Testis (tissue), 5 donors: ENCODE measurements around the gene IGFALS. TPM values are rescaled to one million over a fixed set of nuclear protein-coding genes. Genes with fewer than 3 reads are reported as not detected.

Source experiments
- DNase-seq: peaks from one replicate; pipeline ENCODE4 v3.0.0-alpha.2; 2019
- H3K27ac ChIP-seq, 2 donors: fragments of 200-600 bp; sonication (generic); one replicate each; pipeline ENCODE4 v1.5.1; 2019
- H3K27me3 ChIP-seq: fragments of 200-600 bp; sonication (generic); one replicate; pipeline ENCODE4 v1.5.1; 2019
- H3K36me3 ChIP-seq: fragments of 200-600 bp; sonication (generic); one replicate; pipeline ENCODE4 v1.5.1; 2017; ENCODE audit warnings: low read depth; ENCODE audit errors: missing control alignments
- H3K4me1 ChIP-seq: fragments of 200-600 bp; sonication (generic); one replicate; pipeline ENCODE4 v1.5.1; 2019
- H3K4me3 ChIP-seq, 2 donors: fragments of 200-600 bp; sonication (generic); one replicate each; pipeline ENCODE4 v1.5.1; 2017 to 2019
- H3K9me3 ChIP-seq: fragments of 200-600 bp; sonication (generic); one replicate; pipeline ENCODE4 v1.5.1; 2017
- POLR2A ChIP-seq: fragments of 450-650 bp; IDR thresholded peaks from one replicate; pipeline ENCODE4 v1.6.1; 2017; ENCODE audit warnings: antibody characterized with exemption, mild to moderate bottlenecking, moderate library complexity
- whole genome bisulfite sequencing, 2 donors: methylation state at CpG; one replicate each; pipeline ENCODE4 v1.1.5; 2018; 5-methylcytosine and 5-hydroxymethylcytosine counted together
- intact Hi-C: fragments of 100-400 bp; cut with DNase I; formaldehyde crosslinking; loops from one replicate; pipeline ENCODE4 v1.15.1; 2023; ENCODE audit warnings: low total_unique reads
- long read RNA-seq, 2 donors: transcript quantifications; one replicate each; lab custom pipeline, GENCODE V29; 2026
- polyA plus RNA-seq: library from polyadenylated mRNA; stranded (reverse); fragments of 350-450 nt; fragmentation: Illumina TruSeq; extraction: RNeasy Lipid Tissue Mini Kit (QIAGEN cat#74804); gene quantifications from one replicate; pipeline ENCODE4 v1.2.3, GENCODE V29; 2014; ENCODE audit warnings: low read depth, low replicate concordance; ENCODE audit not compliant: insufficient read depth
- total RNA-seq, 2 donors: library from RNA; depleted of rRNA; stranded (reverse); fragments of >200 nt; gene quantifications; one replicate each; pipeline ENCODE4 v1.2.3, GENCODE V29; 2016
- TF ChIP-seq, protein P1 (sequence below), 3 experiments: fragments of 450-650 bp in 2 of 3; fragments of 200-600 bp in 1 of 3; sonication (generic) in 1 of 3; IDR thresholded peaks; one replicate each; pipeline ENCODE4 v1.5.1; 2016 to 2019; ENCODE audit warnings: antibody characterized with exemption in 3 of 3, mild to moderate bottlenecking in 2 of 3, moderate library complexity in 1 of 3

Gene IGFALS
- total RNA-seq (1 to 10 TPM; 3.2 to 6.7 TPM), polyA plus RNA-seq (0.38 TPM)
- long read RNA-seq, donor 1: 0 reads
- long read RNA-seq, donor 2: 0 reads

DNA sequence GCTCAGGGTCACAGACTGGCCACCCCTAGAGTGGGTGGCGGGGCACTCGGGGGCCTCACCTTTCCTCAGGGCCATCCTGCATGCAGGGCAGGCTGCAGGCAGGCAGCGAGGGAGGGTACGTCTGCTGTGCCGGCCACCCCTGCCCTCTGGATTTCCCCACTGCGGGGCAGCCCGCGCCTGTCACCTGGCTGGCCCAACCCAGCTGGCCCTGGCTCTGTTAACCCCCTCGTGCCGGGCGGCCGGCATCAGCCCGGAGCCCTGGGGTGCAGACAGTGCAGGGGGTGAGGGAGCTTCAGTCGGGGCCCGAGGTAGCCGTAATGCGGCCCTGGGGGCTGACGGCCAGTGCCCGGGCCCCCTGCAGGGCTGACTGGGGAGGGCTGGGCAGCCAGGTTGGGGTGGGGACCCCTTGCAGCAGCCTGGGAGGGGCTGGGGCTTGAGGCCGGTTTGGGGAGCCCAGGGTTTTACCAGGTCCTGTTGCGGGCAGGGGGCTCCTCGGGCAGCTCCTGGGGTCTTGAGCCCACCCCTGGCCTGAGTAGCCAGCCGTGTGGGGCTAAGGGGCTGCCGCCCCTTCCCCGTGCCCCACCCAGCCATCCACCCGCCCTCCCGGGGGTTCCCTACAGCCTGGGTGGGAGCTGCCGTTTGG is at the start of gene IGFALS:
TSS of gene IGFALS (minus strand) at position 128 of the 643 bp plus-strand sequence. CDS start at position 75, 53 bp downstream.
- DNase-seq: no peak
- WGBS, 2 donors: 57% methylated on average over 25 of the region's 28 CpGs; no CpG with 5 or more reads in 1 of the 2 donors
- H3K36me3 ChIP-seq: no peaks in the 10 kb centered on the region
- H3K27me3 ChIP-seq: no peaks in the 10 kb centered on the region
- no peak within 1 kb of the TSS for H3K4me3 ChIP-seq
- TF ChIP-seq, protein P1, sequence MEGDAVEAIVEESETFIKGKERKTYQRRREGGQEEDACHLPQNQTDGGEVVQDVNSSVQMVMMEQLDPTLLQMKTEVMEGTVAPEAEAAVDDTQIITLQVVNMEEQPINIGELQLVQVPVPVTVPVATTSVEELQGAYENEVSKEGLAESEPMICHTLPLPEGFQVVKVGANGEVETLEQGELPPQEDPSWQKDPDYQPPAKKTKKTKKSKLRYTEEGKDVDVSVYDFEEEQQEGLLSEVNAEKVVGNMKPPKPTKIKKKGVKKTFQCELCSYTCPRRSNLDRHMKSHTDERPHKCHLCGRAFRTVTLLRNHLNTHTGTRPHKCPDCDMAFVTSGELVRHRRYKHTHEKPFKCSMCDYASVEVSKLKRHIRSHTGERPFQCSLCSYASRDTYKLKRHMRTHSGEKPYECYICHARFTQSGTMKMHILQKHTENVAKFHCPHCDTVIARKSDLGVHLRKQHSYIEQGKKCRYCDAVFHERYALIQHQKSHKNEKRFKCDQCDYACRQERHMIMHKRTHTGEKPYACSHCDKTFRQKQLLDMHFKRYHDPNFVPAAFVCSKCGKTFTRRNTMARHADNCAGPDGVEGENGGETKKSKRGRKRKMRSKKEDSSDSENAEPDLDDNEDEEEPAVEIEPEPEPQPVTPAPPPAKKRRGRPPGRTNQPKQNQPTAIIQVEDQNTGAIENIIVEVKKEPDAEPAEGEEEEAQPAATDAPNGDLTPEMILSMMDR (IDR thresholded peaks at IDR 0.05): no peak
- no peak for TF ChIP-seq POLR2A
- H3K27ac ChIP-seq: no peak within 1 kb of the TSS
- H3K4me1 ChIP-seq: no peaks in the 10 kb centered on the region
- intact Hi-C loops: no loop called here
- no peaks in the 10 kb centered on the region for H3K9me3 ChIP-seq

DNA sequence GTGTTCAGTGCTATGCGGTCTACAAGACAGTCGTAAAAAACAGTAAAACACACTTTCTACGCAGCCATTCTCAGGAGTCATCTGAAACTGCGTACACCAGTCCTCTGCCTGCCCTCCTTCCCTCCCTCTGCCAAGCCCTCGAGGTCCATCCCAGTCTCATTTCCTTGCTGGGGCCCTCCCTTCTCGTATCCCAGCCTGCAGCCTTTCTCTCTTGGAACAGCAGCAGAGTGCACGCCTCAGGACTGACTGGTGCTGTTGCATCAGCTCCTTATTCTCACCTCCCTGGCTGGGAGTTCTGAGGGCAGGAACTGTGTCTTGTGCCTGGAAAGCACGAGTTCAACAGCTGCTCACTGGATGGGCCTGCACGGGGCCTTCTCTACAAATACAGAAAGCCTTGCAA is 46.0 kb upstream of the IGFALS start:
- Histone ChIP-seq H3K9me3 (no peaks in the 10 kb centered on the region), H3K4me3 (no peak overlapping the region), H3K36me3 (no peaks in the 10 kb centered on the region), H3K4me1 (no peaks in the 10 kb centered on the region), H3K27ac (no peak overlapping the region), H3K27me3 (no peaks in the 10 kb centered on the region)
- no peak for TF ChIP-seq POLR2A
- TF ChIP-seq, protein P1 (IDR thresholded peaks at IDR 0.05): no peak
- intact Hi-C loops: no loop called here
- no peak for DNase-seq
- WGBS, 2 donors: 60 to 72% methylated on average over 9 of the region's 9 CpGs

DNA sequence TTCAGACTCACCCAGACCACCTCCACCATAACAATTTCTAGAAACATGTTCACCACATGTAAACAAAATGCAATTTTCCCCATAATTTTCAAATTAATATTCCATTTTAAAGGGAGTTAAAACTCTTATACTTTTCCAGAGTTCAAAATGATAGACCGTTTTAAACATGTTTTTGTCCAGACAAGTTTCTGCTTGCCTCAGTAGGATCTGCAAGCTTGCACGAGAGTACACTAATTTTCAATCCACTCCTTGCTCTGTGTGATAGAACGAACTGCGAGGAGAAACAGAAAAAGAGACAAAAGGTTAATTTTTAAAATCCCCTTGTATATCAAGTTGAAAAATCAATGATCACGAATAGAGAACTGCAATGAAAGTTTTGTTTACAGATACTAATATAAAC is 40.6 kb upstream of the IGFALS start:
- 88 to 89% methylated on average over 5 of the region's 5 CpGs for WGBS, 2 donors

DNA sequence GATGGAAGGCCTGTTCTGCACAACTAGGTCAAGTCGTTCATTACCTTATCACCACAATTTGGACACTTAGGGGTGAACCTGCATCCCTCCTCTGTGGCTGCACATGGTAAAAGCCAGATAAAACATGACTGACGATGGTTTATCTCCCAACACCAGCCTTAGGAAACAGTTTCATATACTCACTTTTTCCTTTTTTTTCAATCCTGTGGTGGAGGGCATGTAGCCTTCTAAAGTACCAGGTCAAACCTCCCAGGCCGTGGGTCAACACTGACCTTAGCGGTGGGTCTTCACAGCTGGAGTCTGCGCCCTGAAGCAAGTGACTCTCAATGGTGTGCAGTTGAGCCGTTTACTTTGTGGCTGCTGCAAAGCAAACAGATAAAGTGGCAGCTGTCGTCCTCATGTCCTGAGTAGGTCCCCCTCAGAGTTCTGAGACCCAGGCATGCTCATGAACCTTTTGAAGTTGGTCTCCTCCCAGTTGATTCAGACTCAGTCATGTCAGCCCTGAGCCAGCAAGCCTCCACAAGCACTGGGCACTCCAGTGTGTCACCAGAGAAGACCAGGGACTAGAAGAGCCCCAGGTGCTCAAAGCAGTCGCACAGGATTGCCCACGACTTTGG is 39.4 kb upstream of the IGFALS start:
- TF ChIP-seq POLR2A: no peak
- TF ChIP-seq, protein P1 (IDR thresholded peaks at IDR 0.05): no peak
- H3K27me3 ChIP-seq: no peaks in the 10 kb centered on the region
- H3K4me1 ChIP-seq: peaks cover 11% of the 10 kb centered on the region
- H3K4me3 ChIP-seq: no peak overlapping the region
- no peaks in the 10 kb centered on the region for H3K36me3 ChIP-seq
- intact Hi-C loops: no loop called here
- no peak overlapping the region for H3K27ac ChIP-seq
- no peak for DNase-seq
- H3K9me3 ChIP-seq: no peaks in the 10 kb centered on the region
- WGBS, 2 donors: 75 to 84% methylated on average over 9 of the region's 9 CpGs

More for the DNA sequence above, 40.6 kb upstream of the IGFALS start:
- TF ChIP-seq, protein P1 (IDR thresholded peaks at IDR 0.05): no peak
- no peak for TF ChIP-seq POLR2A
- H3K4me3 ChIP-seq: no peak overlapping the region
- no peaks in the 10 kb centered on the region for H3K4me1 ChIP-seq
- no peak overlapping the region for H3K27ac ChIP-seq
- H3K36me3 ChIP-seq: no peaks in the 10 kb centered on the region
- H3K9me3 ChIP-seq: no peaks in the 10 kb centered on the region
- no peak for DNase-seq
- intact Hi-C loops: no loop called here
- H3K27me3 ChIP-seq: no peaks in the 10 kb centered on the region
